Trophoblast cell (in vitro differentiated cells and primary cell): Measurements from ENCODE around the gene TNFRSF21.

Source experiments
- DNase-seq, 2 donors: peaks; one replicate each; pipeline ENCODE4 v3.0.0-alpha.2; 2016
- H2AFZ ChIP-seq: 2 replicates; pipeline ENCODE4 v1.6.1; 2013; ENCODE audit warnings: low read length, moderate library complexity, mild to moderate bottlenecking; ENCODE audit not compliant: insufficient read depth, poor library complexity
- H2AK5ac ChIP-seq: 2 replicates; pipeline ENCODE4 v1.6.1; 2013; ENCODE audit warnings: mild to moderate bottlenecking, low read length
- H2BK120ac ChIP-seq: 2 replicates; pipeline ENCODE4 v1.6.1; 2013; ENCODE audit warnings: low read length, mild to moderate bottlenecking, moderate library complexity; ENCODE audit not compliant: insufficient read depth, poor library complexity
- H2BK12ac ChIP-seq: 2 replicates; pipeline ENCODE4 v1.6.1; 2013; ENCODE audit warnings: mild to moderate bottlenecking, low read length, moderate library complexity
- H2BK5ac ChIP-seq: 2 replicates; pipeline ENCODE4 v1.6.1; 2013; ENCODE audit warnings: low read length, low read depth, moderate library complexity, mild to moderate bottlenecking; ENCODE audit not compliant: poor library complexity
- H3K14ac ChIP-seq: 2 replicates; pipeline ENCODE4 v1.6.1; 2013; ENCODE audit warnings: mild to moderate bottlenecking, low read length
- H3K18ac ChIP-seq: 2 replicates; pipeline ENCODE4 v1.6.1; 2013; ENCODE audit warnings: mild to moderate bottlenecking, low read length
- H3K23ac ChIP-seq: 2 replicates; pipeline ENCODE4 v1.6.1; 2013; ENCODE audit warnings: low read length
- H3K27ac ChIP-seq: 2 replicates; pipeline ENCODE4 v1.5.1; 2013; ENCODE audit warnings: low read depth, mild to moderate bottlenecking, inconsistent platforms, low read length, moderate library complexity
- H3K27me3 ChIP-seq: 2 replicates; pipeline ENCODE4 v1.6.1; 2013; ENCODE audit warnings: inconsistent platforms, mild to moderate bottlenecking, low read length, moderate library complexity; ENCODE audit not compliant: insufficient read depth
- H3K36me3 ChIP-seq, 2 experiments: 1 replicate in 1 of 2; 2 replicates in 1 of 2; pipeline ENCODE4 v1.6.1; 2013; ENCODE audit warnings: low read length in 2 of 2, mild to moderate bottlenecking in 2 of 2, moderate library complexity in 1 of 2; ENCODE audit not compliant: insufficient read depth in 2 of 2, control insufficient read depth in 1 of 2
- H3K4ac ChIP-seq: 2 replicates; pipeline ENCODE4 v1.6.1; 2013; ENCODE audit warnings: low read depth, mild to moderate bottlenecking, low read length, moderate library complexity
- H3K4me1 ChIP-seq, 2 experiments: 1 replicate in 1 of 2; 2 replicates in 1 of 2; pipeline ENCODE4 v1.6.1; 2013; ENCODE audit warnings: low read length in 2 of 2, mild to moderate bottlenecking in 2 of 2, moderate library complexity in 1 of 2; ENCODE audit not compliant: insufficient read depth in 2 of 2, control insufficient read depth in 1 of 2
- H3K4me2 ChIP-seq: 2 replicates; pipeline ENCODE4 v1.6.1; 2013; ENCODE audit warnings: inconsistent platforms, mild to moderate bottlenecking, low read length, moderate library complexity
- H3K4me3 ChIP-seq: 2 replicates; pipeline ENCODE4 v1.5.1; 2013; ENCODE audit warnings: mild to moderate bottlenecking, low read depth, low read length, inconsistent platforms
- H3K79me1 ChIP-seq: one replicate; pipeline ENCODE4 v1.6.1; 2013; ENCODE audit warnings: low read length
- H3K79me2 ChIP-seq: 2 replicates; pipeline ENCODE4 v1.6.1; 2013; ENCODE audit warnings: low read length, mild to moderate bottlenecking; ENCODE audit not compliant: control insufficient read depth, insufficient read depth, poor library complexity
- H3K9ac ChIP-seq: 2 replicates; pipeline ENCODE4 v1.6.1; 2013; ENCODE audit warnings: mild to moderate bottlenecking, low read length
- H3K9me3 ChIP-seq: 2 replicates; pipeline ENCODE4 v1.6.1; 2013; ENCODE audit warnings: low read depth, mild to moderate bottlenecking, control low read depth, inconsistent platforms, low read length; ENCODE audit not compliant: insufficient read depth
- H4K12ac ChIP-seq: 2 replicates; pipeline ENCODE4 v1.6.1; 2013; ENCODE audit warnings: low read depth, mild to moderate bottlenecking, low read length, moderate library complexity
- H4K8ac ChIP-seq: 2 replicates; pipeline ENCODE4 v1.6.1; 2013; ENCODE audit warnings: low read depth, mild to moderate bottlenecking, low read length, moderate library complexity
- H4K91ac ChIP-seq: one replicate; pipeline ENCODE4 v1.6.1; 2013; ENCODE audit warnings: low read depth, mild to moderate bottlenecking, low read length, moderate library complexity
- WGBS: extraction: QIAGEN DNeasy Blood & Tissue Kit; methylation state at CpG from one replicate; pipeline ENCODE4 v1.1.7; 2013; ENCODE audit warnings: missing lambda C conversion rate; ENCODE audit not compliant: insufficient read length, insufficient coverage; ENCODE audit errors: extremely low coverage; 5-methylcytosine and 5-hydroxymethylcytosine counted together

The TNFRSF21 gene

DNA sequence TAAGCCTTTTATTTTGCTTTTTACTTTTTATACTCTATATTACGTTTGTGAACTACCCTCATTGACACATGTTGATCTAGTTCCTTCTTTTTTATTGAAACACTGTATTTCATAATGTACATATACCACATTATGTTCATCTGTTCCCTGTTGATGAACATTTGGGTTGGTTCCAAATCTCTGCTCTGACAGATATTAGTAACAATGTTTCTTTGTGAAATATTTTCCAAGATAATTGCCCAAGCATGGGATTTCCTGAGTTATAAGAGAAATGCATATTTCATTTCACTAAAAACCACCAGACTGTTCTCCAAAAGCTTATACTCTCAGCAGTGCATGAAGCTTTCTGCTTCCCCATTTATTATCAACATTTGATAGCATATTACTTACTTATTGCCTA, 44.2 kb upstream of the TNFRSF21 start:
- H3K4me1 ChIP-seq, result no peaks in the 10 kb centered on the region
- H4K8ac ChIP-seq, result no peak overlapping the region
- H3K23ac ChIP-seq, result no peak overlapping the region
- no peak overlapping the region for H2BK120ac ChIP-seq
- no peak overlapping the region for H2BK5ac ChIP-seq
- H3K9ac ChIP-seq, result no peak overlapping the region
- DNase-seq, result peak in 1 of 2 donors; percentile 26
- H3K27me3 ChIP-seq, result no peaks in the 10 kb centered on the region
- no peak overlapping the region for H4K12ac ChIP-seq
- no peak overlapping the region for H3K4ac ChIP-seq
- no peaks in the 10 kb centered on the region for H3K79me2 ChIP-seq
- no peak overlapping the region for H2AK5ac ChIP-seq
- WGBS, result no CpG with 5 or more reads among the region's 1 CpG
- no peak overlapping the region for H4K91ac ChIP-seq
- no peak overlapping the region for H3K4me2 ChIP-seq
- no peak overlapping the region for H3K27ac ChIP-seq
- no peak overlapping the region for H3K18ac ChIP-seq
- no peak overlapping the region for H2AFZ ChIP-seq
- H3K79me1 ChIP-seq, result no peaks in the 10 kb centered on the region
- no peak overlapping the region for H3K14ac ChIP-seq
- no peak overlapping the region for H3K4me3 ChIP-seq
- H3K36me3 ChIP-seq, result no peaks in the 10 kb centered on the region
- no peaks in the 10 kb centered on the region for H3K9me3 ChIP-seq
- H2BK12ac ChIP-seq, result no peak overlapping the region

- no peak overlapping the region for H3K23ac ChIP-seq
- DNase-seq, result no peak
- no peaks in the 10 kb centered on the region for H3K27me3 ChIP-seq
- H3K4me1 ChIP-seq, result no peaks in the 10 kb centered on the region
- no peaks in the 10 kb centered on the region for H3K9me3 ChIP-seq
- H3K9ac ChIP-seq, result no peak overlapping the region
- H4K91ac ChIP-seq, result no peak overlapping the region
- H3K4me3 ChIP-seq, result no peak overlapping the region
- no peak overlapping the region for H3K4ac ChIP-seq
- no peak overlapping the region for H2BK5ac ChIP-seq
- H3K27ac ChIP-seq, result no peak overlapping the region
- WGBS, result no CpG with 5 or more reads among the region's 2 CpGs
- H3K79me1 ChIP-seq, result no peaks in the 10 kb centered on the region
- H3K18ac ChIP-seq, result no peak overlapping the region
- H4K8ac ChIP-seq, result no peak overlapping the region
- H3K14ac ChIP-seq, result no peak overlapping the region
- no peak overlapping the region for H2AK5ac ChIP-seq
- H3K4me2 ChIP-seq, result no peak overlapping the region
- H2AFZ ChIP-seq, result no peak overlapping the region
- no peak overlapping the region for H2BK120ac ChIP-seq
- H3K79me2 ChIP-seq, result no peaks in the 10 kb centered on the region
- no peaks in the 10 kb centered on the region for H3K36me3 ChIP-seq
- no peak overlapping the region for H4K12ac ChIP-seq
- no peak overlapping the region for H2BK12ac ChIP-seq
Observed at GRCh38 chr6:47352966-47353365, 43.3 kb upstream of the TNFRSF21 start.

GRCh38 chr6:47352194-47352920, 42.7 kb upstream of the TNFRSF21 start:
- Histone ChIP-seq H2AK5ac (no peak overlapping the region), H2BK5ac (no peak overlapping the region), H3K23ac (no peak overlapping the region), H3K4me1 (no peaks in the 10 kb centered on the region), H4K91ac (no peak overlapping the region), H3K27ac (no peak overlapping the region), H3K79me1 (no peaks in the 10 kb centered on the region), H3K4me2 (no peak overlapping the region), H3K79me2 (no peaks in the 10 kb centered on the region), H3K4ac (no peak overlapping the region), H4K12ac (no peak overlapping the region), H3K18ac (no peak overlapping the region), H3K27me3 (no peaks in the 10 kb centered on the region), H4K8ac (no peak overlapping the region), H3K9ac (no peak overlapping the region), H3K9me3 (no peaks in the 10 kb centered on the region), H3K14ac (no peak overlapping the region), H3K36me3 (no peaks in the 10 kb centered on the region), H2BK12ac (no peak overlapping the region), H3K4me3 (no peak overlapping the region), H2AFZ (no peak overlapping the region), H2BK120ac (no peak overlapping the region)
- no CpG with 5 or more reads among the region's 5 CpGs for WGBS
- DNase-seq, result no peak

DNA sequence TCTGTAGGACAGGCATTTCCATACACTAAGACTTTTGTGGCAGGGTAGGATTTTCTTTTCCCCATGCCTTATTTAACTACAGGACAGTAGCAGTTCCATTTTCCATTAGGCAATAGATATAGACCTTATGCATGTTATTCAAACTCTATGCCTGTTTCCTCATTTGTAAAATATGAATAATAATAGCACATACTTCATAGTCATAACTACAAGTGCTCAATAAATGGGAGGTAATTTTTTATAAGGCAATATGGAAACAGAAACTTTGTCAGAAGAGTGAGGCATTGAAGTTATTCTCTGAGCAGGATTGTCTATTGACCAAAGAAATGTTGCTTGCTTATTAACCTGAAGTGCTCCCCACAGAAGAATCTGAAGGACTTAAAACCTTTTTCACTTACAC, 41.9 kb upstream of the TNFRSF21 start:
- Histone ChIP-seq H2BK120ac (no peak overlapping the region), H3K9me3 (no peaks in the 10 kb centered on the region), H3K4me1 (no peaks in the 10 kb centered on the region), H3K9ac (no peak overlapping the region), H3K27me3 (no peaks in the 10 kb centered on the region), H2AFZ (no peak overlapping the region), H3K14ac (no peak overlapping the region), H3K4me2 (no peak overlapping the region), H3K79me1 (no peaks in the 10 kb centered on the region), H2BK12ac (no peak overlapping the region), H4K91ac (no peak overlapping the region), H3K27ac (no peak overlapping the region), H3K18ac (no peak overlapping the region), H2AK5ac (no peak overlapping the region), H3K79me2 (no peaks in the 10 kb centered on the region), H3K23ac (no peak overlapping the region), H3K4ac (no peak overlapping the region), H2BK5ac (no peak overlapping the region), H4K8ac (no peak overlapping the region), H3K4me3 (no peak overlapping the region), H4K12ac (no peak overlapping the region), H3K36me3 (no peaks in the 10 kb centered on the region)
- DNase-seq, result no peak
